ENCODE data around the gene ARRB1.

Gene ARRB1

GRCh38 chr11:75315439-75315805 lies 36.0 kb downstream of the ARRB1 start:
- TF ChIP-seq CTCF (IDR thresholded peaks at IDR 0.05) = no peak

GRCh38 chr11:75314771-75315438 lies 36.6 kb downstream of the ARRB1 start:
- TF ChIP-seq CTCF (IDR thresholded peaks at IDR 0.05) = no peak

- no peak for TF ChIP-seq CTCF (IDR thresholded peaks at IDR 0.05)
Measured at GRCh38 chr11:75313513-75314272, 37.8 kb downstream of the ARRB1 start.

GRCh38 chr11:75312346-75312745 lies 39.1 kb downstream of the ARRB1 start:
- TF ChIP-seq CTCF (IDR thresholded peaks at IDR 0.05) = no peak

- TF ChIP-seq CTCF (IDR thresholded peaks at IDR 0.05) = no peak
Measured at GRCh38 chr11:75311858-75312288, 39.6 kb downstream of the ARRB1 start.

- TF ChIP-seq CTCF (IDR thresholded peaks at IDR 0.05) = no peak
Measured at GRCh38 chr11:75308986-75309385, 42.5 kb downstream of the ARRB1 start.

GRCh38 chr11:75308116-75308515 lies 43.3 kb downstream of the ARRB1 start:
- TF ChIP-seq CTCF (IDR thresholded peaks at IDR 0.05) = no peak

All from LNCAP (cell line).